ENCODE results near the gene SCGN.

SCGN gene

DNA sequence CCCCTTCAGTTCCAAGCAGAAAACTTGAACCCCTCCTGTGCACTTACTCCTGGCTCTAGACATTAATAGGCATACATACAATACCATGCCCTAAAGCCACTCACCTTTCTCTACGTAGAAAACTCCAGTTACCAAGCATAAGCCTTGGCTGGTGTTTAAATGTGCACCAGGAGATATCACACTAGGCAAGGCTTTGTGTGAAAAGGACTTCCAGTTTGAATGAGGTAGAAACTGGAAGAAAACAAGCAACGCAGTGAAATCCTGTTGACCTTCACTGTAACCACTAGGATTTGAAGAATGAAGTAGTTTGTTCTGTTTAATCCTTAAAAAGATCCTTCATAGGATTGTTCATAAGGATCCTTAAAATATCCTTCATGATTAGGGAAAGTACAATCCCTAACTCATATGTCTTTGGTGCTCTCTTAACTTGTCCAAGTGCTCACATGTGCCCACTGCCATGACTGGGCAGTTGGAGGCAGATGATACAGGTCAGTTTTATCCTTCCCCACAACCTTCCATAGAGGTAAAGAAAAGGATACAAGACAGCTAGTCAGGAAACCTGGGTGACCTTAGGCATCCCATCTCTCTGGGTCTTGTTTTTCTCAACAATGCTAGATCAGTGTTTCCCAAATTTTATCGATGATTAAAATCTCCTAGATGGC is 9.2 kb upstream of the SCGN start (continued):
- TF ChIP-seq ZNF416 (tag by site-specific recombination; IDR thresholded peaks at IDR 0.05), result no peak
- TF ChIP-seq ZFP41 (tag by site-specific recombination; IDR thresholded peaks at IDR 0.05; ENCODE audit: borderline replicate concordance), result no peak
- TF ChIP-seq, protein P1, sequence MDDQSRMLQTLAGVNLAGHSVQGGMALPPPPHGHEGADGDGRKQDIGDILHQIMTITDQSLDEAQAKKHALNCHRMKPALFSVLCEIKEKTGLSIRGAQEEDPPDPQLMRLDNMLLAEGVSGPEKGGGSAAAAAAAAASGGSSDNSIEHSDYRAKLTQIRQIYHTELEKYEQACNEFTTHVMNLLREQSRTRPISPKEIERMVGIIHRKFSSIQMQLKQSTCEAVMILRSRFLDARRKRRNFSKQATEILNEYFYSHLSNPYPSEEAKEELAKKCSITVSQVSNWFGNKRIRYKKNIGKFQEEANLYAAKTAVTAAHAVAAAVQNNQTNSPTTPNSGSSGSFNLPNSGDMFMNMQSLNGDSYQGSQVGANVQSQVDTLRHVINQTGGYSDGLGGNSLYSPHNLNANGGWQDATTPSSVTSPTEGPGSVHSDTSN (CRISPR knock-in tag; IDR thresholded peaks at IDR 0.05), result no peak
- no peak for TF ChIP-seq TSHZ1 (tag by site-specific recombination; IDR thresholded peaks at IDR 0.05; ENCODE audit: borderline replicate concordance)
- TF ChIP-seq SETDB1 (IDR thresholded peaks at IDR 0.05; ENCODE audit: insufficient read length, low read length), result no peak

DNA sequence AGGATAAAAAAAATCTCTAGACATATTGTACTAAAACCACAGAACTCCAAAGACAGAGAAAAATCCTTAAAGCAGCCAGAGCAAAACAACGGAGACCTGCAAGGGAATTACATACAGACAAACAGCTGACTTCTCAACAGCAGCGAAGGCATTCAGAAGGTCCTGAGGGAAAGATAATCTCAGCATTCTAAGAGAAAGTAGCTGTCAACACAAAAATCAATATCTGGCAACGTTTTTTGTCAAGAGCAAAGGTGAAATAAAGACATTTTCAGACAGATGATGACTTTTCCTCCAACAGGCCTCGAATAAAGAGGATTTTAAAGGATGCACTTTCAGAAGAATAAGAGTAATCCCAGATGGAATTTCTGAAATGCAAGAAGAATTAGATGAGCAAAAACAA is 6.1 kb upstream of the SCGN start:
- Histone ChIP-seq H3K27ac (ENCODE audit: extremely low read depth, low read depth, low read length) (no peak overlapping the region), H3K4me1 (ENCODE audit: control insufficient read depth, insufficient read depth, low read length) (no peaks in the 10 kb centered on the region), H3K9me3 (ENCODE audit: control insufficient read depth, insufficient read depth, low read depth, low read length) (no peaks in the 10 kb centered on the region), H3K36me3 (ENCODE audit: control insufficient read depth in 2 of 2, insufficient read depth in 1 of 2, low read length in 2 of 2) (no peaks in the 10 kb centered on the region), H3K4me3 (ENCODE audit: low read depth, low read length) (no peak overlapping the region)
- TF ChIP-seq ZNF555 (tag by site-specific recombination; conservative IDR thresholded peaks at IDR 0.05), result no peak
- no peak for TF ChIP-seq ZNF121 (tag by site-specific recombination; IDR thresholded peaks at IDR 0.05)
- TF ChIP-seq, protein P2, sequence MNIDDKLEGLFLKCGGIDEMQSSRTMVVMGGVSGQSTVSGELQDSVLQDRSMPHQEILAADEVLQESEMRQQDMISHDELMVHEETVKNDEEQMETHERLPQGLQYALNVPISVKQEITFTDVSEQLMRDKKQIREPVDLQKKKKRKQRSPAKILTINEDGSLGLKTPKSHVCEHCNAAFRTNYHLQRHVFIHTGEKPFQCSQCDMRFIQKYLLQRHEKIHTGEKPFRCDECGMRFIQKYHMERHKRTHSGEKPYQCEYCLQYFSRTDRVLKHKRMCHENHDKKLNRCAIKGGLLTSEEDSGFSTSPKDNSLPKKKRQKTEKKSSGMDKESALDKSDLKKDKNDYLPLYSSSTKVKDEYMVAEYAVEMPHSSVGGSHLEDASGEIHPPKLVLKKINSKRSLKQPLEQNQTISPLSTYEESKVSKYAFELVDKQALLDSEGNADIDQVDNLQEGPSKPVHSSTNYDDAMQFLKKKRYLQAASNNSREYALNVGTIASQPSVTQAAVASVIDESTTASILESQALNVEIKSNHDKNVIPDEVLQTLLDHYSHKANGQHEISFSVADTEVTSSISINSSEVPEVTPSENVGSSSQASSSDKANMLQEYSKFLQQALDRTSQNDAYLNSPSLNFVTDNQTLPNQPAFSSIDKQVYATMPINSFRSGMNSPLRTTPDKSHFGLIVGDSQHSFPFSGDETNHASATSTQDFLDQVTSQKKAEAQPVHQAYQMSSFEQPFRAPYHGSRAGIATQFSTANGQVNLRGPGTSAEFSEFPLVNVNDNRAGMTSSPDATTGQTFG (tag by site-specific recombination; IDR thresholded peaks at IDR 0.05; ENCODE audit: borderline replicate concordance), result no peak
- TF ChIP-seq, protein P3, sequence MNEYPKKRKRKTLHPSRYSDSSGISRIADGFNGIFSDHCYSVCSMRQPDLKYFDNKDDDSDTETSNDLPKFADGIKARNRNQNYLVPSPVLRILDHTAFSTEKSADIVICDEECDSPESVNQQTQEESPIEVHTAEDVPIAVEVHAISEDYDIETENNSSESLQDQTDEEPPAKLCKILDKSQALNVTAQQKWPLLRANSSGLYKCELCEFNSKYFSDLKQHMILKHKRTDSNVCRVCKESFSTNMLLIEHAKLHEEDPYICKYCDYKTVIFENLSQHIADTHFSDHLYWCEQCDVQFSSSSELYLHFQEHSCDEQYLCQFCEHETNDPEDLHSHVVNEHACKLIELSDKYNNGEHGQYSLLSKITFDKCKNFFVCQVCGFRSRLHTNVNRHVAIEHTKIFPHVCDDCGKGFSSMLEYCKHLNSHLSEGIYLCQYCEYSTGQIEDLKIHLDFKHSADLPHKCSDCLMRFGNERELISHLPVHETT (tag by site-specific recombination; IDR thresholded peaks at IDR 0.05), result no peak
- TF ChIP-seq, protein P4, sequence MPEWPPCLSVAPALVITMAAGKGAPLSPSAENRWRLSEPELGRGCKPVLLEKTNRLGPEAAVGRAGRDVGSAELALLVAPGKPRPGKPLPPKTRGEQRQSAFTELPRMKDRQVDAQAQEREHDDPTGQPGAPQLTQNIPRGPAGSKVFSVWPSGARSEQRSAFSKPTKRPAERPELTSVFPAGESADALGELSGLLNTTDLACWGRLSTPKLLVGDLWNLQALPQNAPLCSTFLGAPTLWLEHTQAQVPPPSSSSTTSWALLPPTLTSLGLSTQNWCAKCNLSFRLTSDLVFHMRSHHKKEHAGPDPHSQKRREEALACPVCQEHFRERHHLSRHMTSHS (tag by site-specific recombination; IDR thresholded peaks at IDR 0.05), result no peak
- no peak for TF ChIP-seq ZNF658 (tag by site-specific recombination; IDR thresholded peaks at IDR 0.05)
- CTCF ChIA-PET, result no interaction called here
- POLR2A ChIA-PET, result no interaction called here

- Histone ChIP-seq H3K4me3 (ENCODE audit: low read depth, low read length) (no peak overlapping the region), H3K36me3 (ENCODE audit: control insufficient read depth in 2 of 2, insufficient read depth in 1 of 2, low read length in 2 of 2) (no peaks in the 10 kb centered on the region), H3K4me1 (ENCODE audit: control insufficient read depth, insufficient read depth, low read length) (peaks cover 3% of the 10 kb centered on the region; the same call in 1 of the 2 replicates), H3K9me3 (ENCODE audit: control insufficient read depth, insufficient read depth, low read depth, low read length) (no peaks in the 10 kb centered on the region), H3K27ac (ENCODE audit: extremely low read depth, low read depth, low read length) (no peak overlapping the region)
- CTCF ChIA-PET, result interaction anchor here (1.0 kb wide), 1 partner anchor 70 kb away, joined by 3 read pairs; no protein-coding TSS in a partner anchor
- TF ChIP-seq REPIN1 (tag by site-specific recombination; IDR thresholded peaks at IDR 0.05; ENCODE audit: low read depth), result no peak
- no peak for TF ChIP-seq ZNF48 (tag by site-specific recombination; IDR thresholded peaks at IDR 0.05)
- no peak for TF ChIP-seq ZNF214 (tag by site-specific recombination; IDR thresholded peaks at IDR 0.05; ENCODE audit: borderline replicate concordance)
- POLR2A ChIA-PET, result no interaction called here
These were observed 2.4 kb upstream of the SCGN start for GRCh38 chr6:25649611-25650010.
